ENCODE data around the gene MTERF1. TPM values are rescaled to one million over a fixed set of nuclear protein-coding genes. Genes with fewer than 3 reads are reported as not detected.

MTERF1 gene, protein sequence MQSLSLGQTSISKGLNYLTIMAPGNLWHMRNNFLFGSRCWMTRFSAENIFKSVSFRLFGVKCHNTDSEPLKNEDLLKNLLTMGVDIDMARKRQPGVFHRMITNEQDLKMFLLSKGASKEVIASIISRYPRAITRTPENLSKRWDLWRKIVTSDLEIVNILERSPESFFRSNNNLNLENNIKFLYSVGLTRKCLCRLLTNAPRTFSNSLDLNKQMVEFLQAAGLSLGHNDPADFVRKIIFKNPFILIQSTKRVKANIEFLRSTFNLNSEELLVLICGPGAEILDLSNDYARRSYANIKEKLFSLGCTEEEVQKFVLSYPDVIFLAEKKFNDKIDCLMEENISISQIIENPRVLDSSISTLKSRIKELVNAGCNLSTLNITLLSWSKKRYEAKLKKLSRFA
- 6.5 and 6.6 TPM in 2 replicates for total RNA-seq

DNA sequence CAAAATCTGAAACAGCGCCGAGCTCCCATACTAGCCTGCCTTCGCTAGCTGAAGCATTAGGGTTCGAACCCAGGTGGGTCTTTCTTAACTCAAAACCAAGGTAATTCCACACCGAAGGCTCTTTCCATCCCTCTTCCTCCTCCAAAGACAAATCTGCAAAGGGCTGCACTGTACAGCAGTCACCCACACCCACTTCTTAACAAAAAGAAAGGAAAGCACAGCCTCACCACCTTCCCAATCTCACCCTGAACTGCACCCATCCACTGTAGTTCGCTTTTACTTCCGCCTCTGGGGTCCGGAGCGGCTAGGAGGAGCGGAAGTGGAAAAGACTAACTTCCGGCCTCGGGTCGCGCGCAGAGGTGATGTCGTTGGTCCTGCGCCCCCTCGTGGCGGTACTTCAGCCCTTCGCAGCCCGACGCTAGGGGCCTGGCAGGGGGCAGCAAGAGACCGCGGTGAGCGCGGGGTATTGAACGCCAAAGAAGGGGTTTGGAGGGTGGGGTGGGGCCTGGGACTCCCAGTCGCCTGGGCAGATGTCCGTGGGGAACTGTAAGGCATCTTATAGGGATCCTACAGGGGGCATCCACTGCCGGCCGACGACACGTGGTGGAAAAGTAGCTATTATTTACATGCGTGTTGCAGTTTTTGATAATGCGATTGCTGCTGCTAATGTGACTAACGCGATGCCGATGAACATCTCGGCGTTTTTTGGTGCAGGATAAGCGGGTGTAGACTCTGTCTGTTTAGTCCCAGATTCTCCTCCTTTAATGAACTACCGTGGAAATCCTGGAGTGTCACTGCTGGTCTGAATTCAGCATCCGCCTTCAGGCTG, at the start of gene MTERF1:
TSS of gene MTERF1 (minus strand) at position 290 of the 829 bp plus-strand sequence. CDS start 619 bp downstream, outside the sequence.

Other genes with a start within 250 kb of the MTERF1 start
- gene AKAP9, start 60.2 kb upstream of the MTERF1 start, total RNA-seq, result 17.8 and 17.9 TPM in 2 replicates